Stomach (tissue), 4 donors: ENCODE measurements around the gene SHLD1.

Source experiments
- EP300 ChIP-seq: sonication (generic); formaldehyde crosslinking; IDR thresholded peaks from one replicate; pipeline ENCODE4 v1.6.1; 2017; ENCODE audit warnings: antibody characterized with exemption
- POLR2AphosphoS5 ChIP-seq, 3 donors: sonication (generic); formaldehyde crosslinking; IDR thresholded peaks; one replicate each; pipeline ENCODE4 v1.6.1; 2016; ENCODE audit warnings: antibody characterized with exemption in 3 of 3
- TF ChIP-seq, protein P1 (sequence below), 7 experiments: fragments of 450-650 bp in 4 of 7; fragments of 200-600 bp in 3 of 7; sonication (generic) in 3 of 7; IDR thresholded peaks; one replicate each; pipeline ENCODE4 v1.5.1; 2016 to 2019; ENCODE audit warnings: antibody characterized with exemption in 7 of 7, control low read depth in 2 of 7, mild to moderate bottlenecking in 1 of 7

DNA sequence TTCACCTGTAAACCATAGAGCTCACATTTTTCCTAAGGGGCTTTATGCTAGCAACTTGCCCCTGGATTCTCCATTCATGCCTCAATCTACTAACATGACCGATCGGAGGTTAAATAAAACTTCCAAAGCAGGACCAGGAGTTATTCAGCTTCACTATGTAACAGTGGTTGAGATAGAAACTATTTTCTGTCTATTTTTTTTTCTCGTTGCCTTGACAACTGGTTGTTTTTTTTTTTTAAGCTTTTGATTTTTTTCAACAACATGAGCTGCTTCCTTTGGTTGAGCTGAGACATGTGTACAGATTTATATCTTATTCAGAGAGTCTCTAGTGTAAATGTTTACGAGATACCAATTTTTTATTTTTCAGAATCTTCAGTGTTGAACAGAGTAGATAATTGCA lies 85.7 kb downstream of the SHLD1 start:
- TF ChIP-seq, protein P1, sequence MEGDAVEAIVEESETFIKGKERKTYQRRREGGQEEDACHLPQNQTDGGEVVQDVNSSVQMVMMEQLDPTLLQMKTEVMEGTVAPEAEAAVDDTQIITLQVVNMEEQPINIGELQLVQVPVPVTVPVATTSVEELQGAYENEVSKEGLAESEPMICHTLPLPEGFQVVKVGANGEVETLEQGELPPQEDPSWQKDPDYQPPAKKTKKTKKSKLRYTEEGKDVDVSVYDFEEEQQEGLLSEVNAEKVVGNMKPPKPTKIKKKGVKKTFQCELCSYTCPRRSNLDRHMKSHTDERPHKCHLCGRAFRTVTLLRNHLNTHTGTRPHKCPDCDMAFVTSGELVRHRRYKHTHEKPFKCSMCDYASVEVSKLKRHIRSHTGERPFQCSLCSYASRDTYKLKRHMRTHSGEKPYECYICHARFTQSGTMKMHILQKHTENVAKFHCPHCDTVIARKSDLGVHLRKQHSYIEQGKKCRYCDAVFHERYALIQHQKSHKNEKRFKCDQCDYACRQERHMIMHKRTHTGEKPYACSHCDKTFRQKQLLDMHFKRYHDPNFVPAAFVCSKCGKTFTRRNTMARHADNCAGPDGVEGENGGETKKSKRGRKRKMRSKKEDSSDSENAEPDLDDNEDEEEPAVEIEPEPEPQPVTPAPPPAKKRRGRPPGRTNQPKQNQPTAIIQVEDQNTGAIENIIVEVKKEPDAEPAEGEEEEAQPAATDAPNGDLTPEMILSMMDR (IDR thresholded peaks at IDR 0.05): no peak
- TF ChIP-seq POLR2AphosphoS5 (IDR thresholded peaks at IDR 0.05) (no peak), EP300 (no peak)
